Gastroesophageal sphincter (tissue), 4 donors: Measurements from ENCODE around the gene ZBTB16. TPM values are rescaled to one million over a fixed set of nuclear protein-coding genes. Genes with fewer than 3 reads are reported as not detected.
A peak's percentile ranks its signal among the peaks of the same experiment; 100 is the strongest.

ENCODE experiments used
- ATAC-seq: fragments of 150-250 bp; one replicate; pipeline ENCODE4 v1.9.1; 2016; ENCODE audit warnings: mild to moderate bottlenecking, moderate library complexity
- H3K27ac ChIP-seq, 4 donors: fragments of 200-600 bp; sonication (generic) in 3 of 4; 1 replicate in 3 of 4; 2 replicates in 1 of 4; pipeline ENCODE4 v1.5.1; 2016 to 2019
- H3K27me3 ChIP-seq: fragments of 200-600 bp; sonication (generic); one replicate; pipeline ENCODE4 v1.5.1; 2019
- H3K36me3 ChIP-seq, 2 donors: fragments of 200-600 bp; sonication (generic); one replicate each; pipeline ENCODE4 v1.5.1; 2019; ENCODE audit warnings: control low read depth in 1 of 2
- H3K4me1 ChIP-seq, 3 donors: fragments of 200-600 bp; sonication (generic); 1 replicate in 2 of 3; 2 replicates in 1 of 3; pipeline ENCODE4 v1.5.1; 2016 to 2019; ENCODE audit warnings: control low read depth in 2 of 3
- H3K4me3 ChIP-seq, 2 donors: fragments of 200-600 bp; sonication (generic); one replicate each; pipeline ENCODE4 v1.5.1; 2019; ENCODE audit warnings: mild to moderate bottlenecking in 1 of 2, moderate library complexity in 1 of 2
- H3K9me3 ChIP-seq, 3 donors: fragments of 200-600 bp; sonication (generic); one replicate each; pipeline ENCODE4 v1.5.1; 2017 to 2019; ENCODE audit warnings: control low read depth in 2 of 3
- CTCF ChIP-seq, 4 experiments: fragments of 200-600 bp in 2 of 4; fragments of 450-650 bp in 2 of 4; sonication (generic) in 1 of 4; IDR thresholded peaks; one replicate each; pipeline ENCODE4 v1.5.1; 2017 to 2019; ENCODE audit warnings: antibody characterized with exemption in 4 of 4, mild to moderate bottlenecking in 2 of 4, moderate library complexity in 2 of 4
- EP300 ChIP-seq: sonication (generic); formaldehyde crosslinking; IDR thresholded peaks from one replicate; pipeline ENCODE4 v1.6.1; 2017; ENCODE audit warnings: antibody characterized with exemption, mild to moderate bottlenecking
- POLR2A ChIP-seq, 2 donors: fragments of 450-650 bp; IDR thresholded peaks; one replicate each; pipeline ENCODE4 v1.6.1; 2017; ENCODE audit warnings: antibody characterized with exemption in 2 of 2, mild to moderate bottlenecking in 2 of 2, moderate library complexity in 1 of 2
- POLR2AphosphoS5 ChIP-seq: sonication (generic); formaldehyde crosslinking; IDR thresholded peaks from one replicate; pipeline ENCODE4 v1.6.1; 2017; ENCODE audit warnings: antibody characterized with exemption
- WGBS, 2 donors: methylation state at CpG; one replicate each; pipeline ENCODE4 v1.1.5; 2018; ENCODE audit warnings: low coverage in 1 of 2; 5-methylcytosine and 5-hydroxymethylcytosine counted together
- total RNA-seq, 4 donors: library from RNA; depleted of rRNA; stranded (reverse); fragments of >200 nt; gene quantifications; one replicate each; pipeline ENCODE4 v1.1.0, GENCODE V29; 2016

ZBTB16 gene
- total RNA-seq, 4 donors from 2014 or later, result 153 to 284 (median 232) TPM

- H3K4me1 ChIP-seq, result peaks cover 0 to 62% (median 23%) of the 10 kb centered on the region in 3 donors
- H3K36me3 ChIP-seq, result peaks cover 0 to 96% of the 10 kb centered on the region in 2 donors
- peak overlapping the region in 3 of 4 donors; percentile 66 to 74 (median 67) for H3K27ac ChIP-seq
- no peaks in the 10 kb centered on the region for H3K27me3 ChIP-seq
- TF ChIP-seq POLR2A (IDR thresholded peaks at IDR 0.05) (no peak), POLR2AphosphoS5 (peak; percentile 27)
- WGBS, 2 donors, result 77 to 86% methylated on average over 5 to 7 of the region's 14 CpGs
- no peak overlapping the region for H3K4me3 ChIP-seq
- H3K9me3 ChIP-seq, result no peaks in the 10 kb centered on the region
- ATAC-seq, result peak; percentile 82
Observed at GRCh38 chr11:114250993-114251814, 191.7 kb downstream of the ZBTB16 start.

DNA sequence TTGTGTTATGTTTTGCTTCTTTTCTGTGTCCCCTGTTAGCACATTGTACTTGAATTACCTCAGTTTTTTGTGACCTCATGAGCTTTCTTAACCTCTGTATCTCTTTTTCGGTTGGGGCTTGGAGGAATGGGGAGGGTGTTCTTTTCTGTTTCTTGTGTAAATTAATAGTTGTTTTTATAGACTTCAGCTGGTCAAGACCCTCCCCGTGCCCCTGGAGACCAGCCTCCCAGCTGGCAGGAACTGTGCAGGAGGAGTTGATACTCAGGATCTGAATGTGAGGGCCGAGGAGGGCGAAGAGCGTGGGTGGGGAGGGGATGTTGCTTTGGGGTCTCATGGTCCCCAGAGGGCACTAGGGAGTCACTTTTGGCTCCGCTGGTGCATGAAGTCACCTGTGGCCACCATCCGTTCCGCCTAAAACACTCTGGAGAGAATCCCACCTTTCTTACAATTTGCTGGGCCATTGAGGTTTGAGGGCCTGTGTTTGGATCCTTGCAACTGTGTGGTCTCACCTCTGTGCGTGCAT lies 192.4 kb downstream of the ZBTB16 start:
- H3K9me3 ChIP-seq, result no peaks in the 10 kb centered on the region
- WGBS, 2 donors, result 83 to 86% methylated on average over 2 to 9 of the region's 9 CpGs
- no peak overlapping the region for H3K4me3 ChIP-seq
- peak overlapping the region in 3 of 4 donors; percentile 66 to 74 (median 67) for H3K27ac ChIP-seq
- TF ChIP-seq EP300 (no peak), POLR2AphosphoS5 (peak; percentile 39)
- H3K27me3 ChIP-seq, result no peaks in the 10 kb centered on the region
- ATAC-seq, result no peak
- H3K4me1 ChIP-seq, result peaks cover 0 to 69% (median 29%) of the 10 kb centered on the region in 3 donors
- peaks cover 0 to 96% of the 10 kb centered on the region in 2 donors for H3K36me3 ChIP-seq

DNA sequence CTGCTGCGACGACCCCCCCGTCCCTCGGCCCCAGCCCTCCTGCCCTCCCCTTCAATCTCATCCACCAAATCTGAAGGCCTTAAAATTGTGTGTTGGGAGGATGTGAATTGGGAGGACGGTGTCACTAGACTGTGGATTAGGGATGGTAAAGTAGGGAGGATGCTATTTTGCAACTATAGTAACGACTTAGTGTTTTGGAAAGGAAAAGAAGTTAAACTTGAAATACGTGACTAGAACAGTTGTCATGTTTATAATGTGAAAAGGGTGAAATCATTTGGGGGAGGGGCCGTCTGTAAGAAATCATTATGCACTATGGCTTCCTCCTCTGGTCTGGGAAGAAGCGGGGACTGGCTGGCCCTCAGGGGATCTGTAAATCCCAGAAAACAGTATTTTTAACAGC lies 193.3 kb downstream of the ZBTB16 start:
- H3K36me3 ChIP-seq, result peaks cover 0 to 89% of the 10 kb centered on the region in 2 donors
- H3K27ac ChIP-seq, result peak overlapping the region in 3 of 4 donors; percentile 66 to 74 (median 67)

DNA sequence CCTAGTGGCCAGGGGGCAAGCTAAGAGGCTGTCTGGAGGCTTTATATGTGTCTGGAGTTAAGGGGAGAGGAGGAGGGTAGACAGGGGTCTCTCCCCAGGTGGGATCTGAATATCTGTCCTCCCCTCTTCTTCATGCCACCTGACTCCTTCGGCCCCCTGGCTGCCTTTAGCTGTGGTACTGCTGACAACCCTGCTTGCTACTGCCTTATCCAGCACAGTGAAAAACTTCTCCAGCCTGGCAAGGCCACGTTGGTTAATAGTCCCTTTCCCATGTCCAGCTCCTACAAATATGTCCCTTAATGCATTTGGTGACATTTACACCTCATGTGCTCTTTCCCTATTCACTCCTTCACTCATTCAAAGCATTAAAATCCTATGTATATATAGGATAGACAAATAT lies 194.3 kb downstream of the ZBTB16 start:
- ATAC-seq, result no peak
- H3K27me3 ChIP-seq, result no peaks in the 10 kb centered on the region
- no peaks in the 10 kb centered on the region for H3K9me3 ChIP-seq
- H3K4me3 ChIP-seq, result no peak overlapping the region
- H3K36me3 ChIP-seq, result peaks cover 0 to 79% of the 10 kb centered on the region in 2 donors
- 33 to 73% methylated on average over 1 to 2 of the region's 2 CpGs for whole genome bisulfite sequencing, 2 donors
- peaks cover 0 to 88% (median 42%) of the 10 kb centered on the region in 3 donors for H3K4me1 ChIP-seq
- TF ChIP-seq POLR2AphosphoS5, result no peak
- H3K27ac ChIP-seq, result peak overlapping the region in 3 of 4 donors; percentile 66 to 74 (median 67)

More for the DNA sequence above, 193.3 kb downstream of the ZBTB16 start:
- ATAC-seq, result no peak
- H3K4me1 ChIP-seq, result peaks cover 0 to 78% (median 38%) of the 10 kb centered on the region in 3 donors
- TF ChIP-seq POLR2A (IDR thresholded peaks at IDR 0.05) (no peak), EP300 (no peak), CTCF (IDR thresholded peaks at IDR 0.05) (no peak), POLR2AphosphoS5 (no peak)
- H3K9me3 ChIP-seq, result no peaks in the 10 kb centered on the region
- H3K4me3 ChIP-seq, result no peak overlapping the region
- H3K27me3 ChIP-seq, result no peaks in the 10 kb centered on the region
- WGBS, 2 donors, result 43 to 64% methylated on average over 4 to 9 of the region's 9 CpGs

DNA sequence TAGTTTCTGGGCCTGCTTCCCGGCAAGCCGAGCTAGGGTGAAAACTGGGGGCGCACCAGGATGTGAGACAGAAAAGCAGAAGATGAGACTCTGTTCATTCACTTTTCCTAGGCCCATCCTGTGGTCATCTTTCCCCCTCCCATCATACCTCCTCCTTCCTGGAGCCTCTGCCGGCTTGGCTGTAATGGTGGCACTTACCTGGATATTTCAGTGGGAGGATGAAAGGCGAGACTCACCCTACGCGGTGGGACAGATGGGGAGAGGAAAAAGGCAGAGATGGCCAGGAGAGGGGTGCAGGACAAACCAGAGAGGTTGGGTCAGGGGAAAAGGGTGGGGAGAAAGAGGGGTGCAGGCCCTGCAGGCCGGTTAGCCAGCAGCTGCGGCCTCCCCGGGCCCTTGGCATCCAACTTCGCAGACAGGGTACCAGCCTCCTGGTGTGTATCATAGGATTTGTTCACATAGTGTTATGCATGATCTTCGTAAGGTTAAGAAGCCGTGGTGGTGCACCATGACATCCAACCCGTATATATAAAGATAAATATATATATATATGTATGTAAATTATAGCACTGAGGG lies 195.1 kb downstream of the ZBTB16 start:
- Histone ChIP-seq H3K36me3 (peaks cover 0 to 73% of the 10 kb centered on the region in 2 donors), H3K27ac (peak overlapping the region in 3 of 4 donors; percentile 33 to 67 (median 34)), H3K27me3 (no peaks in the 10 kb centered on the region), H3K9me3 (no peaks in the 10 kb centered on the region), H3K4me1 (peaks cover 0 to 97% (median 47%) of the 10 kb centered on the region in 3 donors), H3K4me3 (no peak overlapping the region)
- no peak for TF ChIP-seq POLR2A (IDR thresholded peaks at IDR 0.05)
- TF ChIP-seq CTCF (IDR thresholded peaks at IDR 0.05), result no peak
- TF ChIP-seq EP300, result no peak
- TF ChIP-seq POLR2AphosphoS5, result no peak
- ATAC-seq, result no peak
- WGBS, 2 donors, result 89 to 97% methylated on average over 7 to 9 of the region's 14 CpGs

- TF ChIP-seq POLR2A (IDR thresholded peaks at IDR 0.05), result no peak
- H3K4me1 ChIP-seq, result peaks cover 0 to 97% (median 51%) of the 10 kb centered on the region in 3 donors
- ATAC-seq, result no peak
- H3K27ac ChIP-seq, result peak overlapping the region in 2 of 4 donors; percentile 34 to 67
- 92% methylated on average over 11 of the region's 11 CpGs; no CpG with 5 or more reads in 1 of the 2 donors for WGBS, 2 donors
- H3K36me3 ChIP-seq, result peaks cover 0 to 67% of the 10 kb centered on the region in 2 donors
- no peaks in the 10 kb centered on the region for H3K9me3 ChIP-seq
- no peaks in the 10 kb centered on the region for H3K27me3 ChIP-seq
- no peak overlapping the region for H3K4me3 ChIP-seq
Observed at GRCh38 chr11:114255289-114255688, 195.8 kb downstream of the ZBTB16 start.
